Stomach (tissue), 4 donors: ENCODE data around the gene C17orf67.

Source experiments
- POLR2A ChIP-seq, 4 donors: fragments of 450-650 bp; IDR thresholded peaks; one replicate each; pipeline ENCODE4 v1.6.1; 2016; ENCODE audit warnings: antibody characterized with exemption in 4 of 4, control low read depth in 2 of 4, mild to moderate bottlenecking in 1 of 4, moderate library complexity in 1 of 4
- POLR2AphosphoS5 ChIP-seq, 3 donors: sonication (generic); formaldehyde crosslinking; IDR thresholded peaks; one replicate each; pipeline ENCODE4 v1.6.1; 2016; ENCODE audit warnings: antibody characterized with exemption in 3 of 3
- TF ChIP-seq, protein P1 (sequence below), 7 experiments: fragments of 450-650 bp in 4 of 7; fragments of 200-600 bp in 3 of 7; sonication (generic) in 3 of 7; IDR thresholded peaks; one replicate each; pipeline ENCODE4 v1.5.1; 2016 to 2019; ENCODE audit warnings: antibody characterized with exemption in 7 of 7, control low read depth in 2 of 7, mild to moderate bottlenecking in 1 of 7

GRCh38 chr17:56809820-56810179 lies 23.9 kb downstream of the C17orf67 start:
- TF ChIP-seq POLR2A (IDR thresholded peaks at IDR 0.05), result no peak
- no peak for TF ChIP-seq POLR2AphosphoS5 (IDR thresholded peaks at IDR 0.05)
- TF ChIP-seq, protein P1, sequence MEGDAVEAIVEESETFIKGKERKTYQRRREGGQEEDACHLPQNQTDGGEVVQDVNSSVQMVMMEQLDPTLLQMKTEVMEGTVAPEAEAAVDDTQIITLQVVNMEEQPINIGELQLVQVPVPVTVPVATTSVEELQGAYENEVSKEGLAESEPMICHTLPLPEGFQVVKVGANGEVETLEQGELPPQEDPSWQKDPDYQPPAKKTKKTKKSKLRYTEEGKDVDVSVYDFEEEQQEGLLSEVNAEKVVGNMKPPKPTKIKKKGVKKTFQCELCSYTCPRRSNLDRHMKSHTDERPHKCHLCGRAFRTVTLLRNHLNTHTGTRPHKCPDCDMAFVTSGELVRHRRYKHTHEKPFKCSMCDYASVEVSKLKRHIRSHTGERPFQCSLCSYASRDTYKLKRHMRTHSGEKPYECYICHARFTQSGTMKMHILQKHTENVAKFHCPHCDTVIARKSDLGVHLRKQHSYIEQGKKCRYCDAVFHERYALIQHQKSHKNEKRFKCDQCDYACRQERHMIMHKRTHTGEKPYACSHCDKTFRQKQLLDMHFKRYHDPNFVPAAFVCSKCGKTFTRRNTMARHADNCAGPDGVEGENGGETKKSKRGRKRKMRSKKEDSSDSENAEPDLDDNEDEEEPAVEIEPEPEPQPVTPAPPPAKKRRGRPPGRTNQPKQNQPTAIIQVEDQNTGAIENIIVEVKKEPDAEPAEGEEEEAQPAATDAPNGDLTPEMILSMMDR (IDR thresholded peaks at IDR 0.05), result no peak
